Natural killer cell (primary cell): ENCODE data around the gene EFCAB6. TPM values are rescaled to one million over a fixed set of nuclear protein-coding genes. Genes with fewer than 3 reads are reported as not detected.

Experiments used
- ATAC-seq, 3 donors: fragments of 150-1000 bp in 2 of 3; fragments of 200-7000 bp in 1 of 3; cut with Tn5 transposase; 1 replicate in 1 of 3; 2 replicates in 2 of 3; pipeline ENCODE4 v1.10.0; 2021; ENCODE audit warnings: mild to moderate bottlenecking in 2 of 3, moderate library complexity in 2 of 3
- DNase-seq, 2 donors: peaks; one replicate each; pipeline versions ENCODE4 v3.0.0 to v3.0.0-alpha.2; 2013 to 2021; ENCODE audit warnings: mixed read lengths in 1 of 2
- H3K27ac ChIP-seq: one replicate; pipeline ENCODE4 v1.5.1; 2013; ENCODE audit warnings: mild to moderate bottlenecking, low read length
- H3K27me3 ChIP-seq: one replicate; pipeline ENCODE4 v1.6.1; 2013; ENCODE audit warnings: low read length; ENCODE audit not compliant: control insufficient read depth, insufficient read depth
- H3K36me3 ChIP-seq: one replicate; pipeline ENCODE4 v1.6.1; 2013; ENCODE audit warnings: low read length; ENCODE audit not compliant: control insufficient read depth, insufficient read depth
- H3K4me1 ChIP-seq: one replicate; pipeline ENCODE4 v1.6.1; 2013; ENCODE audit warnings: low read length; ENCODE audit not compliant: control insufficient read depth, insufficient read depth
- H3K4me3 ChIP-seq: one replicate; pipeline ENCODE4 v1.5.1; 2013; ENCODE audit warnings: low read length
- H3K9me3 ChIP-seq: one replicate; pipeline ENCODE4 v1.6.1; 2013; ENCODE audit warnings: low read length; ENCODE audit not compliant: control insufficient read depth, insufficient read depth
- H3K27ac Mint-ChIP-seq, 2 donors: one replicate each; pipeline ENCODE4 v1.8.0; 2022; ENCODE audit warnings: mild to moderate bottlenecking in 2 of 2, mixed read lengths in 2 of 2, moderate library complexity in 1 of 2
- H3K27me3 Mint-ChIP-seq, 2 donors: one replicate each; pipeline ENCODE4 v1.8.0; 2022; ENCODE audit warnings: low read depth in 2 of 2, mixed read lengths in 2 of 2
- H3K36me3 Mint-ChIP-seq: one replicate; pipeline ENCODE4 v1.8.0; 2022; ENCODE audit warnings: mixed read lengths
- H3K4me1 Mint-ChIP-seq, 2 donors: one replicate each; pipeline ENCODE4 v1.8.0; 2022; ENCODE audit warnings: mixed read lengths in 2 of 2
- H3K4me3 Mint-ChIP-seq: one replicate; pipeline ENCODE4 v1.8.0; 2022; ENCODE audit warnings: mild to moderate bottlenecking, moderate library complexity, mixed read lengths
- H3K9me3 Mint-ChIP-seq, 2 donors: one replicate each; pipeline ENCODE4 v1.8.0; 2022; ENCODE audit warnings: mixed read lengths in 2 of 2
- WGBS: methylation state at CpG from one replicate; pipeline ENCODE4 v1.1.7; 2013; ENCODE audit warnings: missing lambda C conversion rate; ENCODE audit not compliant: insufficient coverage; 5-methylcytosine and 5-hydroxymethylcytosine counted together
- intact Hi-C: fragments of 100-400 bp; cut with micrococcal nuclease; formaldehyde crosslinking; loops from one replicate; pipeline ENCODE4 v1.14.2; 2022
- total RNA-seq, 4 donors: library from RNA; stranded (reverse); fragments of 120-200 nt in 1 of 4; gene quantifications; one replicate each; pipeline versions ENCODE4 v1.2.3 to v1.2.4, GENCODE V29; 2013 to 2022
- TF ChIP-seq, protein P1 (sequence below): fragments of 200-600 bp; IDR thresholded peaks from one replicate; pipeline ENCODE4 v1.8.0; 2022; ENCODE audit warnings: antibody characterized with exemption

EFCAB6 gene
- total RNA-seq, 3 donors from 2014 or later (not counting 1 experiment from before 2014, with no cell fraction given) = 0.23 to 0.35 (median 0.26) TPM

DNA sequence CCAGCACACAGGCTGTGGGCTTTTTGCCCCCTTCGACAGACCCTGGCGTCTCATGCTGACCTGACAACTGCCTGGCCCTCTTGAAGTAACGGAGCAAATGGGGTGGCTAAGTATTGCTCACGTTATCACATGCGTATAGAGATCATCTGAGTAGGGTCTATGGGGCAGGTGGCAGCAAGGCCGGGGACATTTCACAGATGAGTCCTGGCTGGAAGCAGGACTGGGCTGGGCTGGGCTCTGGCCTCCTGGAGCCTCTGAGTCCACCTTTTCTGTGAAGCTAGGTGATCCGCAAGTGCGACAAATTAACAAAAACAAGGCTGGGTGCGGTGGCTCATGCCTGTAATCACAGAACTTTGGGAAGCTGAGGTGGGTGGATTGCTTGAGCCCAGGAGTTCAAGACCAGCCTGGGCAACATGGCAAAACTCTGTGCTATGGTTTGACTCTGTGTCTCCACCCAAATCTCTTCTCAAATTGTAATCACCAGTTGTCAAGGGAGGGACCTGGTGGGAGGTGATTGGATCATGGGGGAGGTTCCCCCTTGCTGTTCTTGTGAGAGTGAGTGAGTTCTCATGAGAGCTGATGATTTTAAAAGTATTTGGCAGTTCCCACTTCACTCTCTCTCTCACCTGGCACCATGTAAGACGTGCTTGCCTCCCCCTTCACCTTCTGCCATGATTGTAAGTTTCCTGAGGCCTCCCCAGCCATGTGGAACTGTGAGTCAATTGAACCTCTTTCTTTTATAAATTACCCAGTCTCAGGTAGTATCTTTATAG lies 278.3 kb downstream of the EFCAB6 start:
- TF ChIP-seq, protein P1, sequence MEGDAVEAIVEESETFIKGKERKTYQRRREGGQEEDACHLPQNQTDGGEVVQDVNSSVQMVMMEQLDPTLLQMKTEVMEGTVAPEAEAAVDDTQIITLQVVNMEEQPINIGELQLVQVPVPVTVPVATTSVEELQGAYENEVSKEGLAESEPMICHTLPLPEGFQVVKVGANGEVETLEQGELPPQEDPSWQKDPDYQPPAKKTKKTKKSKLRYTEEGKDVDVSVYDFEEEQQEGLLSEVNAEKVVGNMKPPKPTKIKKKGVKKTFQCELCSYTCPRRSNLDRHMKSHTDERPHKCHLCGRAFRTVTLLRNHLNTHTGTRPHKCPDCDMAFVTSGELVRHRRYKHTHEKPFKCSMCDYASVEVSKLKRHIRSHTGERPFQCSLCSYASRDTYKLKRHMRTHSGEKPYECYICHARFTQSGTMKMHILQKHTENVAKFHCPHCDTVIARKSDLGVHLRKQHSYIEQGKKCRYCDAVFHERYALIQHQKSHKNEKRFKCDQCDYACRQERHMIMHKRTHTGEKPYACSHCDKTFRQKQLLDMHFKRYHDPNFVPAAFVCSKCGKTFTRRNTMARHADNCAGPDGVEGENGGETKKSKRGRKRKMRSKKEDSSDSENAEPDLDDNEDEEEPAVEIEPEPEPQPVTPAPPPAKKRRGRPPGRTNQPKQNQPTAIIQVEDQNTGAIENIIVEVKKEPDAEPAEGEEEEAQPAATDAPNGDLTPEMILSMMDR = no peak
- no peak overlapping the region for H3K4me3 Mint-ChIP-seq
- ATAC-seq (no peak), DNase-seq (no peak)
- H3K36me3 Mint-ChIP-seq = no peaks in the 10 kb centered on the region
- peaks cover 0 to 4% of the 10 kb centered on the region in 2 donors for H3K27me3 Mint-ChIP-seq
- Histone ChIP-seq H3K36me3 (no peaks in the 10 kb centered on the region), H3K4me1 (no peaks in the 10 kb centered on the region), H3K4me3 (no peak overlapping the region), H3K27ac (no peak overlapping the region), H3K9me3 (no peaks in the 10 kb centered on the region), H3K27me3 (no peaks in the 10 kb centered on the region)
- intact Hi-C loops = no loop called here
- H3K27ac Mint-ChIP-seq = no peak overlapping the region
- no peaks in the 10 kb centered on the region for H3K4me1 Mint-ChIP-seq
- no peaks in the 10 kb centered on the region for H3K9me3 Mint-ChIP-seq
- WGBS = 89% methylated on average over 10 of the region's 10 CpGs

DNA sequence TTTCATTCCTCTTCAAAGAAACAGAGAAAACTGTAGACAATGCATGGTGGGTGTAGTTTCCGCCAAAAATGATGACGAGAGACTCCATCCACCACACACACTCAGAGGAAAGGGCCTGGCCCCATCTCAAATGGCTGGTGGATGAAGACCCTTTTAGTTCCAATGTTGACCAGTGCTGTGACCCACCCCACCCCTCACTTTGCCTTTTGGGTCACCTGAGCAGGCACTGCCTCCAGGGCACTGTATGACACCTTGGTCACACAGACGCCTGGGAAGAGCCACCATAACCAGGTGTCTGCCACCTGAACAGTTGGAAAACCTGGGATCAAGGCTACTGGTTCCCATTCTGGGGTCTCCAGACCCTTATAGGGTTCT lies 279.0 kb downstream of the EFCAB6 start:
- WGBS = 82% methylated on average over 2 of the region's 3 CpGs
- ATAC-seq = no peak
- Histone ChIP-seq H3K36me3 (no peaks in the 10 kb centered on the region), H3K4me1 (no peaks in the 10 kb centered on the region), H3K9me3 (no peaks in the 10 kb centered on the region), H3K27ac (no peak overlapping the region), H3K27me3 (no peaks in the 10 kb centered on the region), H3K4me3 (no peak overlapping the region)
- intact Hi-C loops = no loop called here
- Mint-ChIP-seq H3K27ac (no peak overlapping the region), H3K27me3 (peaks cover 0 to 2% of the 10 kb centered on the region in 2 donors), H3K4me1 (no peaks in the 10 kb centered on the region), H3K4me3 (no peak overlapping the region), H3K36me3 (no peaks in the 10 kb centered on the region), H3K9me3 (no peaks in the 10 kb centered on the region)
- TF ChIP-seq, protein P1 = no peak
- DNase-seq = no peak

DNA sequence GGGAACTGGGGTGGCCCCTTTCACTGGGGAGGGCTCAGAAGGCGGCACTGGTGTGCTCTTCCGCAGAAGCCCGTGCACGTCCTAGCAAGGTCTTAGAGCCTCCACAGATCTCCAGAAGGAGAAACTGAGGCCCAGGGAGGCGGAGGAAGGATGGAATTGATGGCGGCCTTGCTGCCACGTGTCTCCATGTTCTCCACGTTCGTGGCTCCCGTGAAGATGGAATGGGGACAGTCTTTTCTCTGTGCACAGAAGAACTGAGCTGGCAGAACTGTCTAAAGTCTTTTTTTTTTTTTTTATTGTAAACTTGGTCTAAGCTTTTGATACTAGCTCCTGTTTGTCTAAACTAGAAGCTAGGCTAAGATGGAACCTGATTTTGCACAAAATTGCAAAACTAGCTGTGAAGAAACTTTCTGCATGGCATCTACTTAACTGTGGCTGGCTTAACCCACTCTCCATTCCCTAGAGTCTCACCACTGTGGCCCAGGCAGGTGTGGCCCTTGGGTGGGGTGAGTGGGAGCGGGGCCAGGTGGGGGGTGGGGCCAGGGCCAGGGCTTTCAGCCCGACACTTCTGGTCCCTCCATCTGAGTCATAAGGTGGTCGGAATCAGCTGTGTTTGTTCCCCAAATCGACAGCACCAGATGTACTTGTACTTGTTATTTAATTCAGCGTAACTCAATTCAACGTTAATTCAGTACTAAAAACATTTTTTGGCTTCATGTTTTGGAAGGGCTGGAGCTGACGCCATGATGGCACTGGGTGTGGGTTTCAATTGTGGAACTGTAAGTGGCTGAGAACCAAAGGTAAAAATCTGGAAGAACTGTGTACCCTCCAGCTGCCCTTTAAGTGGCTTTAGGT lies 279.6 kb downstream of the EFCAB6 start:
- DNase-seq = no peak
- Histone ChIP-seq H3K36me3 (no peaks in the 10 kb centered on the region), H3K27ac (no peak overlapping the region), H3K4me1 (no peaks in the 10 kb centered on the region), H3K9me3 (no peaks in the 10 kb centered on the region), H3K27me3 (no peaks in the 10 kb centered on the region), H3K4me3 (no peak overlapping the region)
- Mint-ChIP-seq H3K27ac (no peak overlapping the region), H3K4me1 (no peaks in the 10 kb centered on the region), H3K36me3 (no peaks in the 10 kb centered on the region), H3K27me3 (no peaks in the 10 kb centered on the region), H3K9me3 (no peaks in the 10 kb centered on the region), H3K4me3 (no peak overlapping the region)
- TF ChIP-seq, protein P1 = no peak
- intact Hi-C loops = no loop called here
- ATAC-seq = no peak
- WGBS = 84% methylated on average over 17 of the region's 17 CpGs
